ENCODE data around the gene ZNF792.

DNA sequence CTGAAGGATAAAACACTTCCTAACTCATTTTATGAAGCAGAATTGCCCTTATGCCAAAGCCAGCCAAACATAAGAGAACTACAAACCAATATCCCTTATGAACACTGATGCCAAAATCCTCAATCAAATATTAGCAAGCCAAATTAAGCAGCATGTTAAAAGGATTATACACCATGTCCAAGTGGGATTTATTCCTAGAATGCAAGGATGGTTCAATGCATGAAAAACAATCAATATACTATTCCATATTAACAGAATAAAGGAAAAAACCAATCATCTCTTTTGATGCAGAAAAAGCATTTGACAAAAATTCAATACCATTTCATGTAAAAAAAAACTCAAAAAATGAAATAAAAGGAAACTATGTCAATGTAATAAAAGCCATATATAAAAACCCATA, 10.9 kb downstream of the ZNF792 start:
- TF ChIP-seq CTCF (IDR thresholded peaks at IDR 0.05; ENCODE audit: poor library complexity, severe bottlenecking) (no peak), TAF1 (IDR thresholded peaks at IDR 0.05; ENCODE audit: low read depth) (no peak), POLR2AphosphoS5 (IDR thresholded peaks at IDR 0.05) (no peak), RAD21 (conservative IDR thresholded peaks at IDR 0.05) (no peak), EZH2 (IDR thresholded peaks at IDR 0.05; ENCODE audit: borderline replicate concordance, insufficient read depth, low read length, poor library complexity, severe bottlenecking) (no peak), MXI1 (conservative IDR thresholded peaks at IDR 0.05; ENCODE audit: poor library complexity, severe bottlenecking) (no peak), EP300 (conservative IDR thresholded peaks at IDR 0.05; ENCODE audit: poor library complexity, severe bottlenecking) (no peak)

All from neural cell (in vitro differentiated cells).